Uterus (tissue), 4 donors: ENCODE measurements around the gene TASOR2. TPM values are rescaled to one million over a fixed set of nuclear protein-coding genes. Genes with fewer than 3 reads are reported as not detected.

Experiments
- DNase-seq, 2 donors: peaks; one replicate each; pipeline ENCODE4 v3.0.0-alpha.2; 2019 to 2020
- H3K27ac ChIP-seq, 2 donors: fragments of 200-600 bp; sonication (generic); 1 replicate in 1 of 2; 2 replicates in 1 of 2; pipeline ENCODE4 v1.5.1; 2016 to 2018
- H3K27me3 ChIP-seq, 2 donors: fragments of 200-600 bp; sonication (generic); one replicate each; pipeline ENCODE4 v1.5.1; 2018 to 2019; ENCODE audit warnings: control low read depth in 1 of 2
- H3K36me3 ChIP-seq, 2 donors: fragments of 200-600 bp; sonication (generic); one replicate each; pipeline ENCODE4 v1.5.1; 2019; ENCODE audit warnings: control low read depth in 1 of 2
- H3K4me1 ChIP-seq, 2 donors: fragments of 200-600 bp; sonication (generic); one replicate each; pipeline ENCODE4 v1.5.1; 2018 to 2019; ENCODE audit warnings: control low read depth in 1 of 2
- H3K4me3 ChIP-seq, 2 donors: fragments of 200-600 bp; sonication (generic); 1 replicate in 1 of 2; 2 replicates in 1 of 2; pipeline ENCODE4 v1.5.1; 2018 to 2019; ENCODE audit warnings: mild to moderate bottlenecking in 1 of 2
- H3K9me3 ChIP-seq, 2 donors: fragments of 200-600 bp; sonication (generic); one replicate each; pipeline ENCODE4 v1.5.1; 2019; ENCODE audit warnings: control low read depth in 1 of 2
- CTCF ChIP-seq, 4 experiments: fragments of 200-600 bp in 2 of 4; fragments of 450-650 bp in 2 of 4; sonication (generic) in 2 of 4; IDR thresholded peaks; one replicate each; pipeline ENCODE4 v1.5.1; 2016 to 2019; ENCODE audit warnings: antibody characterized with exemption in 4 of 4, mild to moderate bottlenecking in 2 of 4, moderate library complexity in 1 of 4
- POLR2A ChIP-seq, 2 donors: fragments of 450-650 bp; IDR thresholded peaks; one replicate each; pipeline ENCODE4 v1.6.1; 2016; ENCODE audit warnings: antibody characterized with exemption in 2 of 2, mild to moderate bottlenecking in 1 of 2, moderate library complexity in 1 of 2
- intact Hi-C: fragments of 100-400 bp; cut with DNase I; formaldehyde crosslinking; loops from one replicate; pipeline ENCODE4 v1.15.1; 2023; ENCODE audit warnings: low total_unique reads
- total RNA-seq, 4 donors: library from RNA; depleted of rRNA in 3 of 4; stranded (reverse); fragments of >200 nt in 3 of 4; gene quantifications; one replicate each; pipeline versions ENCODE4 v1.1.0 to v1.2.4, GENCODE V29; 2014 to 2023
- donor health status: DM: yes; HTN: yes; CAD: no.

TASOR2 gene
- total RNA-seq, 4 donors from 2014 or later, result 32.6 to 128 (median 75.1) TPM

DNA sequence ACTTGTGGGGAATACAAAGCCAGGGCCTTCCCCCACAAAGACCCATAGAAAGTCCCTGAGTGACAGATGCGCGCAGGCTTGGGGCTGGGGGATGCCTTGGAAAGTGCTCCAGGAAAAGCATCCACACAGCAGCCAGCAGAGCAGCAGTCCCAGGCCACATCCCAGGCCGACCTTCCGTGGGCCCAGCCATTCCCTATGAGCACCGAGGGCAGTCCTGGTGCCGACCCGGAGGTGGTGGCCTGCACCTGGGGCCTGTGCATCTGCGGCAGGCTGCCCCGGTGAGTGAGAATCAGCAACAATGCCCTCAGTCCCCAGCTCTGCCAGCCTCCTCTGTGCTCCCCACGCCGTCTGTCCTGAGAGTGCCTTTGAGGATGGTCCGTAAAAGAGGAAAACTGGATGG lies 44.6 kb upstream of the TASOR2 start:
- DNase-seq, result no peak
- Histone ChIP-seq H3K9me3 (no peaks in the 10 kb centered on the region), H3K4me3 (no peak overlapping the region), H3K27ac (no peak overlapping the region), H3K27me3 (no peaks in the 10 kb centered on the region), H3K4me1 (no peaks in the 10 kb centered on the region), H3K36me3 (no peaks in the 10 kb centered on the region)
- intact Hi-C loops, result no loop called here
- no peak for TF ChIP-seq CTCF (IDR thresholded peaks at IDR 0.05)

DNA sequence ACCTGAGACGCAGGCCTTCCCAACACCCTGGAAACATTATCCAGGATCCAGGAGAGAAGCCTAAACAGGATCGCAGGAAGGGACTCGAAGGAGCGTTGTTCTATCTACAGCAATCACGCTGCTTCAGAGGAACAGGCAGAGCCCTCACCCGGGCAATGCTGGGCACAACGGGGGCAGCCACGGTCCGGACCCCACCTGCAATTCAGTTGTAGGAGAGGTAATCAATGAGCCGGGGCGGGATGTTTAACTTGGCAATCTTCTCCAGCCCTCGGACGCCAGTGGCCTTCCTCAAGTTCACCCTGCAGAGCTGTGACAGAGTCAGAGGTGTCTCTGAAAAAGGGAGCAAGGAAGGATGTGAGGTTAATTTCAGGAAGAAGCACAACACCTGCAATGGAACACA lies 44.1 kb upstream of the TASOR2 start:
- intact Hi-C loops, result no loop called here
- TF ChIP-seq CTCF (IDR thresholded peaks at IDR 0.05), result no peak
- TF ChIP-seq POLR2A (IDR thresholded peaks at IDR 0.05), result no peak
- no peak for DNase-seq
- Histone ChIP-seq H3K27ac (no peak overlapping the region), H3K4me3 (no peak overlapping the region), H3K4me1 (no peaks in the 10 kb centered on the region), H3K9me3 (no peaks in the 10 kb centered on the region), H3K27me3 (no peaks in the 10 kb centered on the region), H3K36me3 (no peaks in the 10 kb centered on the region)

- no peaks in the 10 kb centered on the region for H3K4me1 ChIP-seq
- H3K27ac ChIP-seq, result no peak overlapping the region
- H3K9me3 ChIP-seq, result no peaks in the 10 kb centered on the region
- TF ChIP-seq CTCF (IDR thresholded peaks at IDR 0.05) (no peak), POLR2A (IDR thresholded peaks at IDR 0.05) (no peak)
- H3K27me3 ChIP-seq, result no peaks in the 10 kb centered on the region
- intact Hi-C loops, result no loop called here
- DNase-seq, result no peak
- no peak overlapping the region for H3K4me3 ChIP-seq
- H3K36me3 ChIP-seq, result no peaks in the 10 kb centered on the region
Measured at GRCh38 chr10:5641501-5641900, 43.1 kb upstream of the TASOR2 start.

GRCh38 chr10:5643346-5644067 lies 41.1 kb upstream of the TASOR2 start:
- TF ChIP-seq POLR2A (IDR thresholded peaks at IDR 0.05), result no peak
- TF ChIP-seq CTCF (IDR thresholded peaks at IDR 0.05), result no peak
- H3K4me3 ChIP-seq, result no peak overlapping the region
- no peaks in the 10 kb centered on the region for H3K36me3 ChIP-seq
- no peaks in the 10 kb centered on the region for H3K27me3 ChIP-seq
- no peaks in the 10 kb centered on the region for H3K9me3 ChIP-seq
- DNase-seq, result no peak
- H3K4me1 ChIP-seq, result no peaks in the 10 kb centered on the region
- H3K27ac ChIP-seq, result peak overlapping the region; percentile 69 to 79
- intact Hi-C loops, result no loop called here

DNA sequence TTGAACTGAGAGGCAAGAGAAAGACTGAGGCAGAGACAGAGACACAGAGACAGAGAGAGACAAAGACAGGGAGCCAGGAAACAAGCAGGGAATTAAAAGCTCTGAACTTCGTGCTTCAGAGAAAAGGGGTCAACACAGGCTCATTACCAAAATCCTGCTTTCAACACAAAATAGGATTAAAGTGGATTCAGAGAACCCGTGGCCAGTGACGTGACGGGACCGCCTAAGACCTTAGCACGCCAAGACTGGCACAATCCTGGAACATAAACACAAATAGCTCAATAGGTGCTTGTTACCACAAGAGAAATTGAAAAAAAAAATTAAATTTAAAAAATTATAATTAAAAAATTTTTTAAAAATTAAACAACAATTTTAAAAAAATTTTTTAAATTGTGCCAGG lies 39.7 kb upstream of the TASOR2 start:
- Histone ChIP-seq H3K9me3 (no peaks in the 10 kb centered on the region), H3K4me3 (no peak overlapping the region), H3K27me3 (no peaks in the 10 kb centered on the region), H3K4me1 (no peaks in the 10 kb centered on the region), H3K36me3 (no peaks in the 10 kb centered on the region), H3K27ac (peak overlapping the region; percentile 69 to 79)
- TF ChIP-seq POLR2A (IDR thresholded peaks at IDR 0.05), result no peak
- TF ChIP-seq CTCF (IDR thresholded peaks at IDR 0.05), result no peak
- intact Hi-C loops, result no loop called here
- DNase-seq, result no peak
